ENCODE results near the gene UTF1.
"Not testable (repeated sequence)": the region's sequence is repeated elsewhere in the genome, so short reads cannot be mapped to it uniquely, and the experiment has no call there.

Gene UTF1

DNA sequence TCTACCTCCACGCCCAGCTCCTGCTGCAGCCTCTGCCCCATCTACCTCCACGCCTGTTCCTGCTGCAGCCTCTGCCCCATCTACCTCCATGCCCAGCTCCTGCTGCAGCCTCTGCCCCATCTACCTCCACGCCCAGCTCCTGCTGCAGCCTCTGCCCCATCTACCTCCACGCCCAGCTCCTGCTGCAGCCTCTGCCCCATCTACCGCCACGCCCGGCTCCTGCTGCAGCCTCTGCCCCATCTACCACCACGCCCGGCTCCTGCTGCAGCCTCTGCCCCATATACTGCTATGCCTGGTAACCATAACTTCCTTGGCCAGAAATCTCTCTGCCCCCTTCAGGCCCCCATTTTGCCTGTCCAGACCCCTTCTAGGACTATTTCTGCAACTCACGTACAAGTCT lies 35.0 kb downstream of the UTF1 start:
- not testable (repeated sequence) for DNase-seq (ENCODE audit: low spot score)

DNA sequence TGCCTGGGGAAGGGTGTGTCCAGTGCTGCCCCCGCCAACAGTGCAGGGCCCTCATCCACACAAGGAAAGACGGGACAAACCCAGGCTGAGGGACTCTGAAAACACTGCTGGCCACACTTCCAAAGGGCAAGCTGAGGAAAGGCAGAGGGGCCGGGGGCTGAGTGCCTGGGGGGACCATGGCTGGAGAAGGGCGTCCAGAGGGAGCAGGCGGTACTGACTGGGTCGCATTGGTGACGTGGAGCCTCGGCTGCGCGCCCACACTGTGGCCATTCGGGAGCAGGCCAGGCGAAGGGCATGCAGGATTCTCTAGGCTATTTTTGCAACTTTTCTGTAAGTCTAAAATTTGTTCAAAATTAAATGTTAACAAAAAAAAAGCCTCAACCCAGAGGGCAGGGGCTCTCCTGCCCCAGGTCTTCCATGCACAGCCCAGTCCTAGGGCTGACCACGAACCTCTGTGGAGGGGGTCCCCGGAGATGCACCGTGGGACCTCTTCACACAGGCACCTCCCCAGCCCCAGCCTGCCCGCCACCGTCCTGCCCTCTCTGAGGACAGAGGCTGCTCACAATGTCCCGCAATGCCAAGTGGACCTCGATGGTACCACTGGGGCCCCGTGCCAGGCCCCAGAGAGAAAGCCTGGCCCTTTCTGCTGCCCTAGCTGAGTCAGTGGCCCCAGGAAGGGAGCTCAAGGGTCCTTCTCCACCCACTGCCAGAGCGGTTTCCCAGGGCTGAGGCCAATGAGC lies 36.2 kb downstream of the UTF1 start:
- DNase-seq (ENCODE audit: low spot score): no peak

DNA sequence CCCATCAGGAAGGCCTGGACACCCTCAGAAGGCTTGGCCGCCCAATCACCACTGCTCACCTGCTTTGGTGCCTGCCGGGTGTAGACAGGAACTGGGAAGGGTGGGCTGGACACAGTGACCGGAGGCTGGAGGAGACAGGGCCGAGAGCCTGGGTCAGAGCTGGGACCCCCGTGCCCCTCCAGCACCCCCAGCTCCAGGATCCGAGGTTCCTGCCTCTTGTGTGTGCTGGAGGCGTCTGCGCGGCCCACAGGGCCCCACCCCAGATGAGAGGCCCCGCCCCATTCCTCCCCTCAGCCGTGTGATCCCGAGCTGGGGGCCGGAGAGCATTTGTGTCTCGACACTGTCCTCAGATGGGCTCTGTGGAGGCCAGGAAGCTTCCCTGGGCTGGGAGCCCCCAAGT lies 37.3 kb downstream of the UTF1 start:
- no peak for DNase-seq (ENCODE audit: low spot score)

DNA sequence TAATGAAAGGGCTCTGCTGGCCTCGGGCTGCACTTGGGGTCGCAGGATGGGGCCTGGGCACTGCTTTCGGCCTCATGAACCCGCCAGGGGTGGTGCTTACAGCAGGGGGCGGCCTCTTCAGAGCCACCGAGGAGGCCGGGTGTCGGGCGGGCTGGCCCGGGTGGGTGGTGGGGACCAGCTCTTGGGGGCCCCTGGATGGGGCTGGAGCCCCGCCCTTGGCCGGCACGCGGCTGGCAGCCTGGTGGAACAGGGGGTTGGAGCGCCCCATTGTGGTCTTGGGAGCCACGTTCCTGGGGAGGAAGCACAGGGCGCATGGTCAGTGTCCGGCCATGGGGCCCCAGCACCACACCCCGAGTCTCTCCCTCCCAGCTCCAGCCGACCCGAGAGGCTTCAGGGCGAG lies 37.8 kb downstream of the UTF1 start:
- no peak for DNase-seq (ENCODE audit: low spot score)

DNA sequence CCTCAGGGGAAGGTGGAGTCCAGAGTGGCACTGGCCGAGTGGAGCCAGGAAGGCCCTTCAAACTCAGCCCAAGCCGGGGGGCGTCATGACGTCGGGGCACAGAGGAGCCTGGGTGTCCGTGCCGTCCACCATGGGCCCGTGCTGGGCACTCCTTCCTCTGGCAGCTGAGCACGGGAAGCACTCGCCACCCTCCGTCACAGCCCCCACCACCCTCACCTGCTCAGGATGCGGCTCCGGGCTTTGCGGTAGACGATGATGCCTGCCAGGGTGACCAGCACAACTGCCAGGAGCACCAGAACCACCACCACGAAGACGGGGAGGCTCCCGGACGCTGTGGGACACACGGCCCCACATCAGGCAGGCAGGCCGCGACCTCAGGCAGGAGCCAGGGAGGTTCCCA lies 38.5 kb downstream of the UTF1 start:
- no peak for DNase-seq (ENCODE audit: low spot score)

DNA sequence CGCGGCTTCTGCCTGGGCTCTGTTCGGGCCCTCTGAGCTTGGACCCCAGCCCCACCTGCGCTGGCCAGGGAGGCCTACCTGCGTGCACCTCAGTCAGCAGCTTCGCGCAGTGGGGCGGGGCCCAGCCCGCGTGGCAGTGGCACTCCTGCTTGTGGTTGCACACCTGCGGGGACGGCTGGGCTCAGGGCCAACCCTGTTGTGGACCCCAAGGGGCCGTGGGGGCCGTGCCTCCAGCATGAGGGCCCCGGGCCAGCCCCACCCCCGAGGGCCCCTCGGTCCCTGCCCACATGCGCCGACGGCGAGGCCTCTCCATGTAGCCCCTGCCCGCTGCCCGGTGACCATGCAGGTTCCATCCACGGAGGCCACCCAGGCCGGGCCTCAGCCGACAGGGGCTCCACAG lies 39.4 kb downstream of the UTF1 start:
- DNase-seq (ENCODE audit: low spot score): no peak

DNA sequence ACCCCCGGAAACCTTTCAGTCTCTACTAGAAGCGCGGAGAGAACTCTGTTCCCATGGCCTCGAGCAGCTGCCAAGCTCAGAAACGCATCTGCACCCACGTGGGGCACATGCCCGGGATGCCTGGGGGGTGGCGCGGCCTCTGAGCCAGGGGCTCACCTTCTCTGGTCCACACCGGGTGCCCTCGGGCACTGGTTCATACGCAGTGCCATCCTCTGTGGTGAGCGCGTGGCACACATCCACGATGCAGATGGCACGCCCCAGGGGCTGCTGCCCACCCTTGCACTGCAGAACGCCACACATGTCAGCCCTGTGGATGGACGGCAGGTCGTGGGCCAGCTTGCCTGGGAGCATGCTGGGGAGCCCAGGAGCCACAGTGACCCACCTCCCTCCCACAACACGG lies 40.2 kb downstream of the UTF1 start:
- no peak for DNase-seq (ENCODE audit: low spot score)

DNA sequence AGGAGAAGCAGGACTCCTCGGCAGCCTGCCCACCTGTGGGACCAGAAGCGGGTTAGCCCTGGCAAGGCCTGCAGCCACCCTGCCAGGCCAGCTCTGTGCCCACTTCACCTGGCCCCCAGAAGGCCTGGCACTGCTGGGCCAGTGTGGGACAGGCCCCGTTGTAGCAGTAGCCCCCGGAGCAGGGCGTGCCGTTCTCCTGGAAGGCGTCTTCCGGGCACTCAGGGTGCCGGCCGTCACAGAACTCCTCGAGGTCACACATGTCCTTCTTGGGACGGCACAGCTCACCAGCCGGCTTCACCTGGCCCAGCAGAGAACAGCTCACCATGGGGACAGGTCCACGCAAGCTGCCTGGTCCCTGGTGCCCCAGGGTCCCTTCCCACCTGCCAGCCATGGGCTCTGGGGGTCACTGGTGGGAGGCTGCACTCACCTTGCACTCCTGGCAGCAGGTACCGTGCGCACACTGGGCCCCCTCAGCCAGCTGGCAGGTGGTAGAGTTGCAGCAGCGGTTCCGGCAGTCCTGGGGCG lies 40.8 kb downstream of the UTF1 start:
- no peak for DNase-seq (ENCODE audit: low spot score)

DNA sequence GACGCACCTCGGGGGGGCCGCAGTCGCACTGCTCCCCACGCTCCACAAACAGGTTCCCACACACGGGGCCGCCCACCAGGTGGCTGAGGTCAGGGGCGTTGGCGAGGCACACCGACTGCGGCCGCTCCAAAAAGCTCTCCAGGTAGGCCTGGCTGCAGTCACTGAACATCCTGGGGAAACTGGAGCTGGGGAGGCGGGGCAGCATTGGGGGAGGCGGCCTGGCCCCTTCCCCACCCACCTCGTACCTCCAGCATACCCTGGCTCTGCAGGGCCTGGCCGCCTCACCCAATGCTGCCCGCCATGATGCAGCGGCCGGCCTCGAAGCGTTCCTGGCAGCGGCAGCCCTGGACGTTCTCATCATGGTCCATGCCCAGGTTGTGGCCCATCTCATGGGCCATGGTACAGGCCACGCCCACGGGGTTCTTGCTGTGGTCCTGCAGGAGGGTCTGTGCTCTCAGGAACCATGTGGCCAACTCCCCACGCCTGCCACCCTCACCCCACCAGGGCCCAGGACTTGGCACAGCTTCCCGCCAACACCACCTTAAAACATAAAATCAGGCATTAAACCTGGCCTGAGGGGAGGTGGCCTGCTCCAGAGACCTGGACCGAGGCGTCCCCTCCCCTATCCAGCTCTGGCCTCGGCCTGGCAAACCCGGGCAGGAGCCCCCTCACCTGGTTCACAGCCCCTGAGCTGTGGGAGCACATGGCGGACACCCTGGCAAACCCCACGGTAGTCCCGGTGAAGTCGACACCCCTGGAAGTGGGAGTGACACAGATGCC lies 41.7 kb downstream of the UTF1 start:
- DNase-seq (ENCODE audit: low spot score): no peak

DNA sequence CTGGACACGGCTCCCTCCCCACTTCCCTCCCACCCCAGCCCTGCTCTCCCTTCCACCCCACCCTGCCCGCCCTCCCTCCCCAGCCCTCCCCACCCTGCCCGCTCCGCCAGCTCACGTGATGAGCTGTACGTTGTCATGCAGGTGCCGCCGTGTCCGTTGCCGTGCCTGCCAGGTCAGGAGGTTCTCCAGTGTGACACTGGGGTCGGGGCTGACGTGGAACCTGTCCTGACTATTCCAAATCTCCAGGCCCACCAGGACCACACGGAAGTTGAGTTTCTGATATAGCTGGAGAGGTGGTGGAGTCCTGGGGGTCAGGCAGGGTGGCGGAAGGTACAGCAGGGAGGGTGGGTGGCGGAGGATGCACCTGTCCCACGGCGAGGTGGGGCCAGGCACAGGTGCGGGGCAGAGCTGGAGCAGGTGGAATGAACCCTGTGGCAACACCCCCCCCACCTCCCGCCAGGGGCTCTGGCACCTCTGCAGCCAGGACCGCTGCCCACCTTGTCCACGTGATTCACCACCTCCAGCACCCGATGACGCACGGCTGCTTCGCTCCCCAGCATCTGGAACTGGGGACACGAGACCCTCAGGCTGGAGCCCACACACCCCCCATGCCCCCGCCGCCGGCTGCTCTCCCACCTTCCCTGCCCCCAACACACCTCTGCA lies 42.4 kb downstream of the UTF1 start:
- DNase-seq (ENCODE audit: low spot score): no peak

DNA sequence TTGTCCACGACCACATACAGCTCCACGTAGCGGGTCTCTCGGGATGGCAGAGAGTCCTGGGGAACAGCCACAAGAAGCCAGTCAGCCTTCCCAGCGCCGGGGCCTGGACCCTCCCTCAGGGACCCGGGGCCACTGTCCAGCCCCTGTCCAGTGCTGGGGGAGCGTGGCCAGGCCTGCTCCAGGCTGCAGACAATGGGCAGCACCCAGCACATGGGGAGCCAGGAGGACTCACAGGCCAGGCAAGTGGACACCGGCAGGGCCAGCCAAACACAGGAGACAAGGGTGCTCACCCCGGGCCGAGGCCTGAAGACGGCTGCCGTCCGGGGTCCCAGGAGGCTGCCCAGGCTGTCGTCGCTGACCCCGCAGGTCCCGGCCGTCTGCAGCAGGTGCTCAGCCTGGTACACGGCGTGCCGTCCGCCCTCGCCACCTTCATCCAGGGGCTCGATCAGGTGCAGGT lies 43.0 kb downstream of the UTF1 start:
- DNase-seq (ENCODE audit: low spot score): no peak

DNA sequence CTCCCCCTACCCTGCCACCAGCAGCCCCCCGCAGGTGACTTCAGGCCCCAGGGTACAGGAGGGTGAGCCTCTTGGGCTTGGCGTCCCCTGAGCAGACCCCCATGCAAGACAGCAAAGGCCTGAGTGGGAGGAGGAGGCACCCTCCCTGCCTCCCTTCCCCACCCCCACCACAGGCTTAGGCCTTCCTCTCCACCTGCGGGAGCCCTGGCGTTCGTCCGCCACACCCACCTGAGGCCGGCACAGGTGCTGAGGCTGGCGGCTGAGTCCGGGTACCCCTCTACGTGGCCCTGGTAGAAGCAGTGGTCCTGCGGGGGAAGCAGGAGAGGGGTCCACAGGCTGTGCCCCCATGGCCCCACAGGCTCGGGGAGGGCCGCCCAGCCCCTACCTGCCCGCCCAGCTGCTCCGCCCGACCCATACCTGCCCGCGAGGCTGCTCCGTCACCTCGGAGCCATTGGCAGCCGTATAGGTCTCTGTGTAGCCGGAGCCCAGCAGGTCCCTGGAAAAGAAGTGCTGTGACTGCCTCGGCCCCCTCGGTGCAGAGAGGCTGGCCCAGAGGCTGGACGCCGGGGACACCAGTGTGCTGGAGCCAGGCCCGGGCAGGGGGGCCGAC lies 43.6 kb downstream of the UTF1 start:
- no peak for DNase-seq (ENCODE audit: low spot score)

DNA sequence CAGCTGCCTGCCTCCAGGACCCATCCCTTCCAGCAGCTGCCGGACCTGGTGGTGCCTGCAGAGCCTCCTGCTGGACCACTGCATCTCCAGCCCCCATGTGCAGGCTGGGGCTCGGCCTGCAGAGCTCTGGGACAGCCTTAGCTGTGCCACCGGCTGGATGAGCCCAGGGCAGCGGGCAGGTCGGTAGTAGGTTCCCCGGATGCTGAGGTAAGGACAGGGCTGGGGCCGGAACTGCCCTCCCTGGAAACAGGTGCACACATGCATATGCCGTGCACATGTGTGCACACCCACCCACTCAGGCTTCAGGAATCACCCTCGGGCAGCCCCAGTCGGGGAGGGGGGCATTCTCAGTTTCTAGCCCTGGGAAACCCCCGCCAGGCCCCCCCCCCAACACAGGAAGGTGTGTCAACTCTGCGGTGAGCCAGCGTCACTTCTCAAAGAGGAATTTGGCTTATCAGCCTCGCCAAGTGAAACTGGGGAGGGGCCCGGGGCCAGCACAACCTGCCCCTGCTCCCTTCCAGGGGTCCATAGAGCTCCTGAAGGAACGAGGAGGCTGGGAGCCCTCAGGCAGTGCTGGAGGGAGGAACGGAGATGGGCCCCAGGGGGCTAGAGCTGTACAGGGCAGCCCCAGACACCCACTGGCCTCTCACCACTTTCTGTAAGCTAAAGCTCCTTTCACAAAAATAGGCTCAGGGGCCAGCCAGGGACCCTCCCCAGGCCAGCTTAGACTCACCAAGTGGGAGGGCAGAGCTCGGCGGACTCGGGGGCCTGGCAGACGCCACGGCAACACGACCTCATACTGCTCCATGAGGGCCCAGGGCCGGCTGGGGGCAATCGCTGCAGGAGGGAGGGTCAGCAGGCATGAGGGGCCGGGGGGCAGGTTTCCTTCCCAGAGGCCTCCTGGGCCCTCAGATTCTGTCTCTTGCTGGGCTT lies 45.0 kb downstream of the UTF1 start:
- DNase-seq (ENCODE audit: low spot score): no peak

DNA sequence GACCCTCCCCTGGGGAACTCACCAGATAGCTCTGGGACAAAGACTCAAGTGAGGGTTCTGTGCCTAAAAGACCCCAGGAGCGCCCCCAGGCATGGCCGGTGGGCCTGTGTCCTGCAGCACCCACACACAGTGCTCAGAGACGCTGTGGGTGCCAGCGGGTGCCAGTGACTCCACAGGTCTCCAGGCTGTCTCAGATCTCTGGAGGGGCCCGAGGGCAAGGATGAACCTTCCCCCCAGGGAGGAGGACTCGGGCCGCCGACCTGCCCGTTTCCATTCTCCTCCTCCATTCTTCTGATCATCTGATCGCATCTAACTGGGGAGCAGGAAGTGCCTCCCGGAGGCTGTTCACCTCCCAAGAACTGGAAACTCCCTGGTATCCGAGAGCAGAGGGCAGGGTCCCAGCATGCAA lies 45.7 kb downstream of the UTF1 start:
- DNase-seq (ENCODE audit: low spot score): no peak

DNA sequence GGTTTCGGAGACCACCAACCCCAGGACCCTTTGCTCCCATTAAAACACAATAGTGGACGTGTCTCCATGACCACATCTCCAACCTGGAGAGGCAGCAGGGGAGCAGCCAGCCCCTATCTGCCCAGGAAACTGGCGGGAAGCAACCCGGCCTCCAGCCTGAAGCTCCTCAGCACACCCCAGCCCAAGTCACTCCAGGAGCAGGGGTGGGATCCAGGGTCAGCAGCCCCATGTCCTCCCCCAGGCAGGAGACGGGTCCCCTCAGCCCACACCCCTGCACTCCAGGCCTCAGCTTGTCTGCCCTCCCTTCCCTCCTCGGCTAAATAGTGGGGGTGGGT lies 46.0 kb downstream of the UTF1 start:
- DNase-seq (ENCODE audit: low spot score): no peak

DNA sequence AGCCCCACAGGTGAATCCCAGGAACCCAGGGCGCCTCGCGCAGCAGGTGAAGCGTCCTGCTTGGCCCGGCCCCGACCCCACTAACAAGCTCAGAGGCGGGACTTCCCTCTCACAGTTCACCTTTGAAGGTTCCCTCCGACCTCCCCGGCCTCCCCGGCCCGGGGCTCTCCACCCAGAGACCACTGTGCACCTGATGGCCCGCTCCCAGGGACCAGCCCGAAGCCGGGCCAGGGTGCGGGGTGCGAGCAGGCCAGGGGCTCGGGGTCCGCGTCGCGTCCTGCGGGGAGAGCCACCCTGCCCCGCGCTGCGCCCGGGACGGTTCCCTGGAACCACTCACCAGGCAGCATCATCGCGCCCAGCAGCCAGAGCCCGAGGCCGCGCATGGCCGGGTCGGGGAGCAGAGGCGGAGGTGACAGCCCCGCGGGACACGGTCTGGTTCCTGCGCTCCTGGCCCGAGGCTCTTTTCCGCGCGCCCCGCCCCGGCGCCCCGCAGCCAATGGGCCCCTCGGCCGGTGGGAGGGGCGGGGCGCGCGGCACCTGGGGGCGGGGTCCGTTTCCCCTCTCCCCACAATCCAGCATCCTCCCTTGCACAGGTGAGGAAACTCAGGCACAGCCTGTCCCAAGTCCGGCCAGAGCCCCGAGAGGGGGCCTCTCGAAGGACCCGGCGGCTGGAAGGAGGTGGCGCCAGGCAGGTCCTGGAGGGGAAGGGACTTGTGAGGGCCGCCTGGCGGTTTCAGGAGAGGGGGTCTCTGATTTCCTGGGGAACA lies 46.6 kb downstream of the UTF1 start, which contains the start of gene ADAM8:
Gene ADAM8, minus strand, starts transcription at position 434 of the 767 bp plus-strand sequence. Its CDS starts 51 bp downstream, at position 383.
- DNase-seq (ENCODE audit: low spot score): no peak

DNA sequence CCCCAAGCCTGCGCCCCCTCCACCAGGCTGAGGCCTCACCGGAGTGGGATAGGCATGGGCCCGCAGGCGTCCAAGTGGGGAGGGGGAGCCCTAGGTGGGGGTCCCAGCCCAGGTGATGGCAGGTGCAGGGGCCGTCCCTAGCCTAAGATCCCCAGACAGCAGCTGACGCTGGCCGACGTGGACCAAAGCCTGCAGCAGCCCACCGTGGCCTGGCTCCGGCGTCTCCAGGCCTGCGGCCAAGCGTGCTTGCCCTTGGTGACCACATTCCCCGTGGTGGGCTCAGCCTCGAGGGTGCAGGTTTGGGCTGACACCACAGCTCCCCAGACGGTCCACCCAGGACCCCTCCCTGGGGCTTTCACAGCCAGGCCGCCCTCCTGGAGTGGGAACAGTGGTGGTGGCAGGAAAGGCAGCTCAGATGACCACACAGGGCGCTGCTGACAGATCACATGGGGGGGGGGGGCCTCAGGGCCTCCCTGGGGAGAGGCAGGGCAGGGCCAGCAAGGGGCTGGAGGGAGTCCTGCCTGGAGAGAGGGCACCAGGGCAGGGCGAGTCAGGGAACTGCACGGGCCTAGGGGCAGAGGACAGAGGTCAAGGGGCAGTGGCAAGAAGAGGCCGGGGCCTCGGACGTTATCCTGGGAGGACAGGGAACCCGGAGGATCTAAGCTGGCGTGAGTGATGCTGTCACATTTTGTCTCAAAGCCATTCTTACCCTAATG lies 47.4 kb downstream of the UTF1 start:
- no peak for DNase-seq (ENCODE audit: low spot score)

DNA sequence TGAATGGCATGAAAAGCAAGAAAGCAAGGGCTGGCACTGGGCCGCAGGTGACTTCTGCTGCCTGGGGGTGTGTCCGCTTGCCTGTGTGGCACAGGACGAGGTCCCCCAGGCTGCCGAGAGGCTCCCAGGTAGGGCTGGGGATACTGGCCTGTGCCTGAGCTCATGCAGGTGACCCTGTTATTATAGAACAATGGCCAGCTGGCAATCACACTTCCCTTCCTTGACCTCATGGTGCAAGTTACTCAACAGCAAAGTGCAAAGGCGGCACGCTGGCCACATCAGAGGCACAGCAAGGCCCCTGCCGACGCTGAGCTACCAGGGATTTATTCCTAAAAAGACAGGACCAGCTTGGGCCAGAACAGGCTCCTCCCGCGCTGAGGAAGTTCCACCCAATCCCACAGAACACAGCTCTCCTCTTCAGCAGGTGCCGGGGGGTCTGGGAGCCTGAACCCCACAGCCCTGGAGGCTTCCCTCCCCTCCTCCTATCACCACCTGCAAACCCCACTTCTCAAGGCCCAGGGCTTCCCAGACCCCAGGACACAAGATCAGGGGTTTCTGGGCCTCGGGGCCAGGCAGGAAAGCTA lies 48.1 kb downstream of the UTF1 start:
- no peak for DNase-seq (ENCODE audit: low spot score)

DNA sequence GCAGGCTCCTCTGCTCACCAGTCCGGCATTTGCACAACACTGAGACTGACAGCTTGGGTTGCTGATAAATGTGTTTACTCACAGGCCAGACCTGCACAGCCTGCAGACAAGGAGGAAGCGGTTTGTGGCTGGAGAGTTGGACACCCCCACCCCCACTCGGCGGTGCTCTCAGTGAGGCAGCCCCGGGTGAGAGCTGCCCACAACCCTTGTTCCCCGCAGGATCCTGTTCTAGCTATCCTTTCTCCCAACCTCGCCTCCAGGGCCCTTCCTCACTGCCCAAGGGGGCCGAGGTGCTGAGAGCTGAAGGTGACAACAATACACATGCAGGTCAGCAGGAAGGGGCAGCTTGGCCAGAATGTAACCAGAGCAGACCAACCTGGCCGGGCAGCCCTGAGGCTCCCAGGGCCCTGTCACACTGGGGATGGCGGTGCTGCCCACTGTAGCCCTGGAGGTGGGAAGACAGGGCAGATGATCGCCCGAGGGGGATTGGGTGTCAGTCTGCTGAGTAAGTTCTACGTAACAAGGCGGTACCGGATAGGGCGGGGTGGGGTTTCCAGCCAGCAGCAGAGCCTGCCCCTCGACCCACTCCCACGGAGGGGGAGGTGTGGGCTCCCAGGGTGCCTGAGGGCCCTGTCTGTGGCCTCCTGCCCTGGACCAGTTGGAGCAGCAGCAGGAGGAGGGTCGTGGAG lies 48.7 kb downstream of the UTF1 start:
- DNase-seq (ENCODE audit: low spot score): peak; percentile 82

Data from hematopoietic multipotent progenitor cell treated with erythropoietin and hydrocortisone succinate and interleukin-3 and kit ligand, for 17 days (in vitro differentiated cells).